ENCODE results near the gene FRMD8.
A peak's percentile ranks its signal among the peaks of the same experiment; 100 is the strongest.

Gene FRMD8, protein sequence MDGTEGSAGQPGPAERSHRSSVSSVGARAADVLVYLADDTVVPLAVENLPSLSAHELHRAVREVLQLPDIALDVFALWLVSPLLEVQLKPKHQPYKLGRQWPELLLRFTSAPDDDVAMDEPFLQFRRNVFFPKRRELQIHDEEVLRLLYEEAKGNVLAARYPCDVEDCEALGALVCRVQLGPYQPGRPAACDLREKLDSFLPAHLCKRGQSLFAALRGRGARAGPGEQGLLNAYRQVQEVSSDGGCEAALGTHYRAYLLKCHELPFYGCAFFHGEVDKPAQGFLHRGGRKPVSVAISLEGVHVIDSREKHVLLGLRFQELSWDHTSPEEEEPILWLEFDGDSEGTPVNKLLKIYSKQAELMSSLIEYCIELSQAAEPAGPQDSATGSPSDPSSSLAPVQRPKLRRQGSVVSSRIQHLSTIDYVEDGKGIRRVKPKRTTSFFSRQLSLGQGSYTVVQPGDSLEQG

DNA sequence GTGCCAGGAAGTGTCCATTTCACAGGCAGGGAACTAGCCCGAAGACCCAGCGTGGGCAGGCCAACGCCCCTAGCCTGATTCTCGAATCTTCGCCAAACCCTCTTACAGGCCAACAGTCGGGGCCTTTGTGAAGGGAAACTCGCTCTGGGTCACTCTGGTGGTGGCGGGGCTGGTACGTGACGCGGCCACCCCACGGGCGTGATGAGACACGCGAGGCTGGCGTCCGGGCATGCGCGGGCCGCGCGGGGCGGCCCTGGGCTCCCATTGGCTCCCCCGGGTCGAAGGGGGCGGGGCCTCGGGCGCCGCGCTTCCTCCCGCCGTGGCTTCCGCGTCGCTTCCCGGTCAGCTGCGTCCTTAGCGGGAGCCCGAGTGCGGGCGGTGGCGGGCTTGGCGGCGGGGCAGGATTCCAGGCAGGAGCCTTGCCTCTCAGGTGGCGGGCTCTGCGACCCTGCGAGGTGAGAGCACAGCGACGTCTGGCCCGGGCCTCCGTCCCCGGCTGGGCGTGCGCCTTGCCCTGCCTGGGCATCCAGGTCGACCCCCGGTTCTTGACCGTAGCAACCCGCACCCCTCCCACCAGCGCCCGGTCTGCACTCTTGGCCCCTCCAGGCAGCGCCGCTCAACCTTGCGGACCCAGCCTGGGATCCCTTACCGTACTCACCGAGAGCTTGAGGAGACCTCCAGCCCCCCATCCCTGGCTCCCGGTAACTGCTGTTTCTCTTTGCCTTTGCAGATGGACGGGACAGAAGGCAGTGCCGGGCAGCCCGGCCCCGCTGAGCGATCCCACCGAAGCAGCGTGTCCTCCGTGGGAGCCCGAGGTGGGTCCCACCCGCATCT is at the start of gene FRMD8:
FRMD8 (plus strand) TSS at position 331 of the 834 bp plus-strand sequence; CDS start at position 731, 400 bp downstream.
- peak in 1 of 2 experiments; percentile 33 for DNase-seq

DNA sequence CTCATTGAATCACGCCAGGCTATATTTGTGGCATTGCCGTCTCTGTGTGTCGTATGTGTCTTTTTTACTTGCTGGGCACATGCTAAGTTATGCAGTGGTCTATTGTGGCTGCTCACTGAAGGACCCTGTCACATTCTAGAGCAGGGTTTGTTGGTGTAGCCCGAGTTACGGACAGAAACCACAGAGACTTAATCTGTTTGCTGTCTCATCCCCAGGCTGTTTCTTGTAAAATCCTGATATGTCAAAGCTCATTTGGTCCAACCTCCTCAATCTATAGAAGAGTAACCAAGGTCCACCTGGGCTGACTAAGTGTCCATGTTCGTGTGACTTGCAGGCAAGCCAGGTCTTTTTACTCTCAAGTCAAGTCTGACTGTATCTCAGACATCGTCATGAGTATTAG is 47.8 kb upstream of the FRMD8 start:
- DNase-seq = no peak

DNA sequence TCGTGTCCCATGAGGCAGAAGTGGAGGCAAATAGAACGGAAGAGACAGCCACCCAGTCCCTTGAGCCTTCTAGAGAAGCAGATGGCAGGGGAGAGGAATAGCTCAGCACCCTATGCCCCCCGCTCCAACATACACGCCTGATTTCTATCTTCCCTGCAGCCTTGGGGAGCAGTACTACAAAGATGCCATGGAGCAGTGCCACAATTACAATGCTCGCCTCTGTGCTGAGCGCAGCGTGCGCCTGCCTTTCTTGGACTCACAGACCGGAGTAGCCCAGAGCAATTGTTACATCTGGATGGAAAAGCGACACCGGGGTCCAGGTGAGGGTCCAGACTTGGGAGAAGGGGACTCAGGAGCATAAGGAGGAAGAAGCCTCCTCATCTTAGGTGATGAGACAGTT is 46.2 kb upstream of the FRMD8 start:
- DNase-seq = no peak

DNA sequence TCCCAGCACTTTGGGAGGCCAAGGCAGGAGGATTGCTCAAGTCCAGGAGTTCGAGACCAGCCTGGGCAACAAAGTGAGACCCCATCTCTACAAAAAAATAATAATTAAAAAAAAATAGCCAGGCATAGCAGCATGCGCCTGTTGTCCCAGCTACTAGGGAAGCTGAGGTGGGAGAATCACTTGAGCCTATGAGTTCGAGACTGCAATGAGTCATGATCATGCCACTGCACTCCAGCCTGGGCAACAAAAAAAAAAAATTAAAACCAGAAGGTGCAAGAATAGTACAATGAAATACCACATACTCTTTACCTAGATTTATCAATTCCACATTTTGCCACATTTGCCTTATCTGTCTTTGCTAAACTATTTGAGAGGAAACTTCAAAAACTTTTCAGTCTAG is 44.6 kb upstream of the FRMD8 start:
- DNase-seq = no peak

DNA sequence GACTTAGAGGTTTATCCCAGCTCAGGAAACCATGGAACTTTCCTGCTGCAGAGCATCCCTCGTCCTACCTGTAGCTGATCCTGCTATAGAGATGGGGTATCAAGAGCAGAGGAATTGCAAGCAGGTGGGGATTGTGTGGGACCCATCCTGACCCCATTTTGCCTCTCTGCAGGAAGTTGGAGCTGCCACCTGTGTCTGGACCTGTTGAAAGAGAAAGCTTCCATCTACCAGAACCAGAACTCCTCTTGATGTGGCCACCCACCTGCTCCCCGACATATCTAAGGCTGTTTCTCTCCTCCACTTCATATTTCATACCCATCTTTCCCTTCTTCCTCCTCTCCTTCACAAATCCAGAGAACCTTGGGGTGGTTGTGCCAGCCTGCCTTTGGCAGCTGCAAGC is 34.9 kb upstream of the FRMD8 start:
- no peak for DNase-seq

DNA sequence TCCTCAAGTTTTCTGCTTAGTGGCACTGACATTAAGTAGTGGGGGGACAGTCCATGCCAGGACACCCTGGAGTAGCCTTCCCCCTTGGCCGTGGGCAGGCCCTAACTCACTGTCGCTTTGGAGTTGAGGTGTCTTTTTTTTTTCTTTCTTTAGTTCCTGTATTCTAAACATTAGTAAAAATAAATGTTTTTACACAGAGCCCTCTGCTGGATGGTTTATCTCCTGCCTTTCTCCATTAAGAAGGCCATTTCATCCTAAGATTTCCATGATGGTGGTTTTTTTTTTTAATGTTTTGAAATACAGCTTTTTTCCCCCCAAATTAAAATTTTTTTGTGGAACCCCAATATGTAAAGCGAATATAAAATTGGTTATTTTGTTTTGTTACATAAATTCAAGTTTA is 33.7 kb upstream of the FRMD8 start:
- DNase-seq = no peak

DNA sequence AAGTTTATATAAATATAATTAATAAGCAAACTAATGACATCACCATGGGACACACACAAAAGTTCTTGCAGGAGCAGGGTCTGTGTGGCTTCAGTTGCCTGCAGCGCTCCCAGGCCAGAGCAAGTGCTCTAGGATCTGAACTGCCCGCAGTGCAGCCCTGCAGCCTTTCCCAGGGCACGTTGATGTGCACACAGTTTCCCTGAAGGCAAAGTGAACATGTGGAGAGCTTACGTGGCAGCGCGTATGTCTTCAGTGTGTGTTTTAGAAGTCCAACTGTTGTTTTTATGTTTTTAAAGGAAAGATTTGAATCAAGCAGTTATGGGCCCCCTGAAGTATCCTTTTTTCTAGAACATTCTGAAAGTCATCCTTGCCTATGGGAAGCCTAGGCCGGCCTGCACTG is 33.1 kb upstream of the FRMD8 start:
- DNase-seq = no peak

DNA sequence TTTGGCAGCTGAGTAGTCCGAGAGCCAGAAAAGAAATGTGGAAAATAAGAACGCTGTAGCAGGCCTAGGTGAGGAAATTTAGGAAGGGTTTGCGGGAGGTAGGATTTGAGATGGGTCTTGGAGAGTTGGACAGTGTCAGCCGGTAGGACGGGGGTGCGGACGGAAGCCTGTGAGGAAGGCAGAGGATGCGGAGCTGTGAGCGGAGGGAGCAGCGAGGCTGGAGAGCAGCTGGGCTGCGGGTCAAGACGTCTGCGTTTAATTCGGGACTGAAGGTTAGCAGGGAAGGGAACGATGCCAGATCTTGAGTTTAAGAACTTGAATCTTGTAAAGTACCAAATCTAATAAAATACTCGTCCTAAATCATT is 32.6 kb upstream of the FRMD8 start:
- DNase-seq = peak in 1 of 2 experiments; percentile 56

DNA sequence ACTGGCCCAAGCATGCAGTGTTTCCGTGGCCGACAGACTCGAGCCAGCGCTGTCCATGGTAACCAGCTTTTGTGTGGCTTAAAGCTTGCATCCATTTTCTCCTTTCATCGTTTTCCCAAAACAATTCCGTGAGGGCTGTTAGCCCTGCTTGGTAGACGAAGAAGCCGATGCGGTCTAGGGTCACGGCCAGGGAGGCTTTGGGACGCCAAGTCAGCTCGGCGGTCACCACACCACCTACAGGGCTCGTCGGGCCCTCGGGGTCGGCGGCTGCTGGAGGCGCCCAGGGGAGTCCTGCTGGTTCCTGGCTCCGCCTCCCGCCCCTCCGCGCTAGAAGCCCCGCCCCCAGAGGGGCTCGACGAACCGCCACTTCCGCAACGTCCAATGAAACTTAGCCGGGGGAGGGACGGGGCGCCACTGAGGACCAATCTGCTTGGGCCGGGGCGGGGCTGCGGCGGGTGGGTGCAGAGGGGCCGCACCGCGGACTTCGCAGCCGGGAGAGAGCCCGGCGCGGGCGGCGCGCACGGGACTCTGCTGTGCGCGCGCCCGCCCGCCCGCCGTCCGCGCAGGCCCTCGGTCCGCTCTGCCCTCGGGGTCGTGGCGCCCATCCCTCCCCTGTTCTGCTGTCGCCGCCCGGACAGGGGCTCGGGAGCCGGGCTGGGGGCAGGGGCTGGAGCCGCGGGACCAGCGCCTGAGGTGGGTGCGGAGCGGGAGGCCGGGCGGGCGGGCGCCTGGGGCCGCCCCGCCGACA is 32.0 kb upstream of the FRMD8 start, which contains the start of gene TIGD3:
TIGD3 (plus strand) TSS at position 487 of the 748 bp plus-strand sequence. CDS start 1,058 bp downstream, outside the sequence.
- DNase-seq = peak; percentile 69 to 89

DNA sequence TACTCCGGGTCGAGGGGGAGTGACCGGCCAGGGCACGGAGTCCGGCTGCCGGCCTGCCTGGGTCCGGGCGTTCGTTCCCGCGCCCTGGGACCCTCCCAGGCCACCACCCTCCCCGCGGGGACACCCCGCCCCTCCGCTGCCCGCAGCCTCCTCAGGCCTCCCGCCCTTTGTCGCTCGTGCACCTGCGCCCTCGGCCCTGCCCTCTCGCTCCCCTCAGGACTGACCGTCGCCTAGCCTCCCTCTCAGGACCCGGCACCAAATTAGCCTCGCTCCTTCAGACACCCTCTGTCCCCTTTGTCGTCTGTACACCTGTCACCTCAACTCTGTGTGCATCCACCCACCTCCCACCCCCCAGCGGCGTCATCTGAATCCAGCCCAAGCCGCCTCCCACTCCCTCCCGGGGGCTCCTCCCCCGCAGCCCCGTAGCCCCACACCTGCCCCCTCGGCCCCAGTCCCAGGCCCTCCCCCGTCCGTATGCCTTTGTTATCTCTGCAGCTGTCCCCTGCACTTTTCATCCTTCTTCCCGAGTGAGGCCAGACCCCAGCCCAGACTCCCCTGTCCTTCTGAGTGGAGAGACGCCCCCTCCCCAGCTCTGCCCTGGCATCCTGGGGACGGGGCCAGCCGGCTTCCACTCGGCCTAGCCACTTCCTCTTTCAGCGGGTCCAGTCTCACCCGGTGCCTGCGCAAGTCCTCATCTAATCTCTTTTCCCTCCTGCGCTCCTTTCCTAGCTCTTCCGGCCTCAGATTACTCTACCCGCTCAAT is 31.2 kb upstream of the FRMD8 start:
- no peak for DNase-seq

DNA sequence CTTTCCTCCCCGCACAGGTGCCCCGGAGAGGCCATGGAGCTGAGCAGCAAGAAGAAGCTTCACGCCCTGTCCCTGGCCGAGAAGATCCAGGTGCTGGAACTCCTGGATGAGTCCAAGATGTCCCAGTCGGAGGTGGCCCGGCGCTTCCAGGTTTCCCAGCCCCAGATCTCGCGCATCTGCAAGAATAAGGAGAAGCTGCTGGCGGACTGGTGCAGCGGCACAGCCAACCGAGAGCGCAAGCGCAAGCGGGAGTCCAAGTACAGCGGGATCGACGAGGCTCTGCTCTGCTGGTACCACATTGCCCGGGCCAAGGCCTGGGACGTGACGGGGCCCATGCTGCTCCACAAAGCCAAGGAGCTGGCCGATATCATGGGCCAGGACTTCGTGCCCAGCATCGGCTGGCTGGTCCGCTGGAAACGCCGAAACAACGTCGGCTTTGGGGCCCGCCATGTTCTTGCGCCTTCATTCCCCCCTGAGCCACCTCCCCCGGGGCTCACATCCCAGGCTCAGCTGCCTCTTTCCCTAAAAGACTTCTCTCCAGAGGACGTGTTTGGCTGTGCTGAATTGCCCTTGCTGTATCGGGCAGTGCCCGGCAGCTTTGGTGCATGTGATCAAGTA is 30.6 kb upstream of the FRMD8 start:
- DNase-seq = peak in 1 of 2 experiments; percentile 12

DNA sequence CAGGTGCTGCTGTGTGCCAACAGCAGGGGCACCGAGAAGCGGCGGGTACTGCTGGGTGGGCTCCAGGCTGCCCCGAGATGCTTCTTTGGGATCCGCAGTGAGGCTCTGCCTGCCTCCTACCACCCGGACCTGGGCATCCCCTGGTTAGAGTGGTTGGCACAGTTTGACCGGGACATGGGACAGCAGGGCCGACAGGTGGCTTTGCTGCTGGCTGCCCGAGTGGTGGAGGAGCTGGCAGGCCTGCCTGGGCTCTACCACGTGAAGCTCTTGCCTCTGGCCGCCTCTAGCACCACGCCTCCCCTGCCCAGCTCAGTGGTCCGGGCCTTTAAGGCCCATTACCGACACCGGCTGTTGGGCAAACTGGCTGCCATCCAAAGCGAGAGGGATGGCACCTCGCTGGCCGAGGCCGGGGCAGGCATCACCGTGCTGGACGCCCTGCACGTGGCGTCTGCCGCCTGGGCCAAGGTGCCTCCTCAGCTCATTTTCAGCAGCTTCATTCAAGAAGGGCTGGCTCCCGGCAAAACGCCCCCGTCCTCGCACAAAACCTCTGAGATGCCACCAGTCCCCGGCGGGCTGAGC is 30.0 kb upstream of the FRMD8 start:
- peak; percentile 31 to 81 for DNase-seq

DNA sequence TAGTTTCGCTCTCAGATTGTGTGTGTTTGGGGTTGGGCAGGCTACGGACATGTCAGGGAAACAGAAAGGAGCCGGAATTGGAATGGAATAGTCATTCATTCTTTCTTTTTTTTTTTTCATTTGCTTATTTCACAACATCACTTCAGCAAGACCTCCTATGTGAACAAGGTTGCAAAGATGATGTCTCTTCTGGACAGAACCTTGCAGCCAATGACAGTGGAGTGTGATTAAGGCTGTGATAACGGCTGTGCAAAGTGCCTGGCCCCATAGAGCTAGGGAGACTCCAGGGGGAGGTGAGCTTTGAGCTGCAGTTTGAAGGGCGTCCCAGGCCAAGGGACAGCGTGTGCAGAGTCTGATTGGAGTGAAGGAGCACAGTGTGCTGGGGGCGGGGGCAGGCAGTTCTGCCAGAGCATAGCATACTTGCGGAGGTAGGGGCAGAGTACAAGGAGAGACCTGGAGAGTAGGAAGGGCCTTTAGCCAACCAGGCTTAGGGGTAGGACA is 28.5 kb upstream of the FRMD8 start:
- no peak for DNase-seq

DNA sequence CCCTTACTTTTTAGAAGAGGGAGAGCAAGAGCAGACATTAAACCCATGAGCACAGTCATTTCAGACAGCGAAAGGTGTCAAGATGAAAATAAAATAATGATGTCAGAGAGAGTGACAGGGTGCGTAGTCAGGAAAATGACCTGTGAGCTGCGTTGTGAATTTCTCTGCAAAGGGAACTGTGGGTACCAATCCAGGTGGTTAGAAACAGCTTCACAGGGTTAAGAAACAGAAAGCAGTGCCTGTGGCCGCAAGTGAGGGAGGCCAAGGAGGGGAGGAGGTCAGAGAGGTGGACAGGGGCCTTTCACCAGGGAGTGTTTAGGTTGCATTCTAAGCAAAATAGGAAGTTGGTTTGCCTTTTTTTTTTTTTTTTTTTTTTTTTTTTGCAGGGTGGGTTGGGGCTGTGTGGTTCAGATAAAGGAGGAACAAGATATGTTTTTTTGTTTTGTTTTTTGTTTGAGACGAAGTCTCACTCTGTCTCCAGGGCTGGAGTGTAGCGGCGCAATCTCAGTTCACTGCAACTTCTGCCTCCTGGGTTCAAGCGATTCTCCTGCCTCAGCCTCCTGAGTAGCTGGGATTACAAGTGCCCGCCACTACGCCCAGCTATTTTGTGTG is 24.0 kb upstream of the FRMD8 start:
- no peak for DNase-seq

DNA sequence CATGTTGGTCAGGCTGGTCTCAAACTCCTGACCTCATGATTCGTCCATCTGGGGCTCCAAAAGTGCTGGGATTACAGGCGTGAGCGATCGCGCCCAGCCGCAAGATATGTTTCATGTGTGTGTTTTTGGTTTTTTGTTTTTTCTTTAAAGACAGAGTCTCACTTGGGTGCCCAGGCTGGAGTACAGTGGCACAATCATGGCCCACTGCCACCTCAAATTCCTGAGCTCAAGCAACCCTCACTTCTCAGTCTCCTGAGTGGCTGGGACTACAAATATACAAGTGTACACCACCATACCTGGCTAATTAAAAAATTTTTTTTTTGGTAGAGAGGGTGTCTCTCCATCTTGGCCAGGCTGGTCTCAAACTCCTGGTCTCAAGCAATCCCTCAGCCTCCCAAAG is 23.5 kb upstream of the FRMD8 start:
- no peak for DNase-seq

DNA sequence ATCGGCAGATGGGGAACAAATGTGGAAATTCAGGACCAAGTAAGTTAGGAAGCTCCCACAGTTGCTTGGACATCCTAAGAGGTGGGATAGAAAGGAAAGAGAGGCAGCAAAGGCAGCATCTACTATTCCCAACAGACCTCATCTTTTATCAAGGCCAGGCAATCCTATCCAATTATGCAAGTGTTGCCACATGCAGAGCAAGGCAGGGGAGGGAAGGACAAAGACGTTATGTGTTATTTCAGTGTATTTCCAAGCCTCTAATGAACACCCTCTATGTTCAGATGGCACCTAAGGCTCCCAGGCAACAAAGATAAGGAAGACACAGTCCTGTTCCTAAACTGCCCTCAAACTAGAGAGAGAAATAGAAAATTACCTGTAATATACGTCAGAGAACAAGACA is 22.7 kb upstream of the FRMD8 start:
- DNase-seq = no peak

DNA sequence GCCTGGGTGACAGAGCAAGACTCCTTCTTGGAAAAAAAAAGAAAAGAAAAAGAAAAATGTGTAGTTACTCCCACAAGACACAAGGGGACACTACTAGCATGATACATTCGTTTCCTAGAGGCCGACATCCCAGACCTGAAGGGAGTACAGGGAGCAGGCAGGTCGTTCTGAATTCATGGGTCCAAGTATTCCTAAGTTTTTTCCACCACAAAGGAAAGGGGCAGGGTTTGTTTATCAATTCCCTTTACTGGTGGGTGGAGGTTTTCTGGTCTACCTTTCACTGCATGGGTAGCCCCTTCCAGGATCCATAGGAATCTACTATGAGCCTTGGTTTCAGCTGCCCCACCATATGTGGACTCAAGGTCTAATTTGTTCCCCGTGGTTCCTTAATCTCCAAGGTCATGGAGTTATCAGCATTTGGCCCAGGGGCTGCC is 20.1 kb upstream of the FRMD8 start:
- peak; percentile 26 to 75 for DNase-seq

DNA sequence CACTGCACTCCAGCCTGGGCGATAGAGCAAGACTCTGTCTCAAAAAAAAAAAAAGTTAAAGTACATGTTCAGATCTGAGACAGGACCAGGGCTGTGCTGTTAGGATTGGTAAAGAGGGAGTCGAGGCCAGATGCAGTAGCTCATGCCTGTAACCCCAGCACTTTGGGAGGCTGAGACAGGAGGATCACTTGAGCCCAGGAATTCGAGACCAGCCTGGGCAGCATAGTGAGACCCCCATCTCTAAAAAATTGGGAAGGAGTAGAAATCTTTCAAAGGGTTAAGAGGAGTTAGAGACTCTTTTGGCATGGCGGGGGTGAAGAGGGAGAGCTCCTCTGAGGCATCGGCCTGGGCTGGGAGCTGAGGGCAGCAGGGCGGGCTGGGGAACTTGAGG is 15.8 kb upstream of the FRMD8 start:
- DNase-seq = no peak

DNA sequence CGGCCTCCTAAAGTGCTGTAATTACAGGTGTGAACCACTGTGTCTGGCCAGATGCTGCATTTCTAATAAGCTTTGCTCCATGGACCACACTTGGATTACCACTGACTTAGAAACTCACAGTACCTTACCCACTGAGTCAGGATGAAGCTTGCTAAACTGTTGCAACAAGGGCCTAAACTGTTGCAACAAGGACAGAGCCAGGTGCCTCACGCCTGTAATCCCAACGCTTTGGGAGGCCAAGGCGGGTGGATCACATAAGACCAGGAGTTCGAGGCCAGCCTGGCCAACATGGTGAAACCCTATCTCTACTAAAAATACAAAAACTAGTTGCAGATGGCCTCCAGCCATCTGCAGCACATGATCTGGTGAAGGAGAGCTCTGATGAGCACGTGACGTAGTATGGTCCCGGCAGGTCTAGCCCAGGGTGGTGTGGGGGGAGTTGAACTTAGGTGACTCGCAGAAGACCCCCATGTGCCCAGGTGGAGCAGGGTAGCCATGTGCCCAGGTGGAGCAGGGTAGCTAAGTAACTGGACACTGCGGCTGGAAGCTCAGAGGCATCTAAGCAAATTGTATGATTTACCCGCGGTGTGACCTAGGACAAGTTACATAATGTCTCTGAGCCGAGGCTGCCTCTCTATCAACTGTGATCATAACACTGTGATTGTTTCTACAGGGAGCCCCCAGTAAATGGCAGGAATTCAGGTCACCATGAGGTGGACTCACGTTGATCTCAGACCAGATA is 12.4 kb upstream of the FRMD8 start:
- DNase-seq = no peak

DNA sequence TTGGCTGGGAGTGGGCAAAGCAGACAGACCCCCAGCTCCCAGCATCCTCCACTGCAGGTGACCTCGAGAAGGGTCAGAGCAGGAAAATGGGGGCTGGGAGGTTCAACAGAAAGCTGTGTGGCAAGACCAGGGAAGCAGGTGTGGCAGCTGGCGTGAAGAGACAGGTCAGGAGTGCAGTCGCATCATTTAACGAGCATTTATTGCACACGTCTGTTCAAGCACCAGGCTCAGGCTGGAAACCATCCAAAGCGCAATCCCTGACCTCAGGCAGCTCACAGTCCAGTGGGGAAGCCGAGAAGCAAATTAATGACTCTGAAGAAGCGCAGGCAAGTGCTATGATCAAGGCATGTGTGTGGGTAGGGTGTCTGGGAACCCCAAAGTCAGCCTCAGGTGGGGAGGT is 11.4 kb upstream of the FRMD8 start:
- no peak for DNase-seq
